Gastroesophageal sphincter (tissue), 4 donors: ENCODE results near the gene ZNF726. TPM values are rescaled to one million over a fixed set of nuclear protein-coding genes. Genes with fewer than 3 reads are reported as not detected.

Experiments
- ATAC-seq: fragments of 150-250 bp; one replicate; pipeline ENCODE4 v1.9.1; 2016; ENCODE audit warnings: mild to moderate bottlenecking, moderate library complexity
- H3K27ac ChIP-seq, 4 donors: fragments of 200-600 bp; sonication (generic) in 3 of 4; 1 replicate in 3 of 4; 2 replicates in 1 of 4; pipeline ENCODE4 v1.5.1; 2016 to 2019
- H3K27me3 ChIP-seq: fragments of 200-600 bp; sonication (generic); one replicate; pipeline ENCODE4 v1.5.1; 2019
- H3K36me3 ChIP-seq, 2 donors: fragments of 200-600 bp; sonication (generic); one replicate each; pipeline ENCODE4 v1.5.1; 2019; ENCODE audit warnings: control low read depth in 1 of 2
- H3K4me1 ChIP-seq, 3 donors: fragments of 200-600 bp; sonication (generic); 1 replicate in 2 of 3; 2 replicates in 1 of 3; pipeline ENCODE4 v1.5.1; 2016 to 2019; ENCODE audit warnings: control low read depth in 2 of 3
- H3K4me3 ChIP-seq, 2 donors: fragments of 200-600 bp; sonication (generic); one replicate each; pipeline ENCODE4 v1.5.1; 2019; ENCODE audit warnings: mild to moderate bottlenecking in 1 of 2, moderate library complexity in 1 of 2
- H3K9me3 ChIP-seq, 3 donors: fragments of 200-600 bp; sonication (generic); one replicate each; pipeline ENCODE4 v1.5.1; 2017 to 2019; ENCODE audit warnings: control low read depth in 2 of 3
- EP300 ChIP-seq: sonication (generic); formaldehyde crosslinking; IDR thresholded peaks from one replicate; pipeline ENCODE4 v1.6.1; 2017; ENCODE audit warnings: antibody characterized with exemption, mild to moderate bottlenecking
- POLR2A ChIP-seq, 2 donors: fragments of 450-650 bp; IDR thresholded peaks; one replicate each; pipeline ENCODE4 v1.6.1; 2017; ENCODE audit warnings: antibody characterized with exemption in 2 of 2, mild to moderate bottlenecking in 2 of 2, moderate library complexity in 1 of 2
- POLR2AphosphoS5 ChIP-seq: sonication (generic); formaldehyde crosslinking; IDR thresholded peaks from one replicate; pipeline ENCODE4 v1.6.1; 2017; ENCODE audit warnings: antibody characterized with exemption
- WGBS, 2 donors: methylation state at CpG; one replicate each; pipeline ENCODE4 v1.1.5; 2018; ENCODE audit warnings: low coverage in 1 of 2; 5-methylcytosine and 5-hydroxymethylcytosine counted together
- total RNA-seq, 4 donors: library from RNA; depleted of rRNA; stranded (reverse); fragments of >200 nt; gene quantifications; one replicate each; pipeline ENCODE4 v1.1.0, GENCODE V29; 2016
- TF ChIP-seq, protein P1 (sequence below), 4 experiments: fragments of 200-600 bp in 2 of 4; fragments of 450-650 bp in 2 of 4; sonication (generic) in 1 of 4; IDR thresholded peaks; one replicate each; pipeline ENCODE4 v1.5.1; 2017 to 2019; ENCODE audit warnings: antibody characterized with exemption in 4 of 4, mild to moderate bottlenecking in 2 of 4, moderate library complexity in 2 of 4

ZNF726 gene
- total RNA-seq, 4 donors from 2014 or later = 0.27 to 1.6 (median 0.35) TPM; not detected in 1

DNA sequence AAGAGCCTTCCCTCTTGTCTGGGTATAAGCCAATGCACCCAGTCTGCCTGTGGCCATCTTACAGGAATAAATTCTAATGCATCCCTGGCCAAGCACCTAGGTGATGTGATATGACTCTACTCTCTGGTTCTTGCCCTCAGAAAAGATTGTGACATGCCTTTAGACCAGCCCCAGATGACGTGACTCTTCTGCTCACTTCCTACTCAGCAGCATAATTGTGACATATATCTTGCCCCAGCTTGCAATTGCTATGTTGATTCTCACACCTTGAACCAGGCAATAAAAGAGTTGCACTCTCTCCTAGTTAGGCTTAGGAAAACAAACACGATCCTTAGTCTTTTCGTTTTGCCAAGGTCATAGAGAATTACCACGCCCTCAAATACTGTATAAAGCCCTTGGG is 13.3 kb upstream of the ZNF726 start:
- ATAC-seq = no peak
- WGBS, 2 donors = 70 to 74% methylated on average over 3 to 4 of the region's 4 CpGs
- no peak for TF ChIP-seq POLR2AphosphoS5
- TF ChIP-seq EP300 = no peak
- TF ChIP-seq POLR2A (IDR thresholded peaks at IDR 0.05) = no peak
- TF ChIP-seq, protein P1, sequence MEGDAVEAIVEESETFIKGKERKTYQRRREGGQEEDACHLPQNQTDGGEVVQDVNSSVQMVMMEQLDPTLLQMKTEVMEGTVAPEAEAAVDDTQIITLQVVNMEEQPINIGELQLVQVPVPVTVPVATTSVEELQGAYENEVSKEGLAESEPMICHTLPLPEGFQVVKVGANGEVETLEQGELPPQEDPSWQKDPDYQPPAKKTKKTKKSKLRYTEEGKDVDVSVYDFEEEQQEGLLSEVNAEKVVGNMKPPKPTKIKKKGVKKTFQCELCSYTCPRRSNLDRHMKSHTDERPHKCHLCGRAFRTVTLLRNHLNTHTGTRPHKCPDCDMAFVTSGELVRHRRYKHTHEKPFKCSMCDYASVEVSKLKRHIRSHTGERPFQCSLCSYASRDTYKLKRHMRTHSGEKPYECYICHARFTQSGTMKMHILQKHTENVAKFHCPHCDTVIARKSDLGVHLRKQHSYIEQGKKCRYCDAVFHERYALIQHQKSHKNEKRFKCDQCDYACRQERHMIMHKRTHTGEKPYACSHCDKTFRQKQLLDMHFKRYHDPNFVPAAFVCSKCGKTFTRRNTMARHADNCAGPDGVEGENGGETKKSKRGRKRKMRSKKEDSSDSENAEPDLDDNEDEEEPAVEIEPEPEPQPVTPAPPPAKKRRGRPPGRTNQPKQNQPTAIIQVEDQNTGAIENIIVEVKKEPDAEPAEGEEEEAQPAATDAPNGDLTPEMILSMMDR (IDR thresholded peaks at IDR 0.05) = no peak

DNA sequence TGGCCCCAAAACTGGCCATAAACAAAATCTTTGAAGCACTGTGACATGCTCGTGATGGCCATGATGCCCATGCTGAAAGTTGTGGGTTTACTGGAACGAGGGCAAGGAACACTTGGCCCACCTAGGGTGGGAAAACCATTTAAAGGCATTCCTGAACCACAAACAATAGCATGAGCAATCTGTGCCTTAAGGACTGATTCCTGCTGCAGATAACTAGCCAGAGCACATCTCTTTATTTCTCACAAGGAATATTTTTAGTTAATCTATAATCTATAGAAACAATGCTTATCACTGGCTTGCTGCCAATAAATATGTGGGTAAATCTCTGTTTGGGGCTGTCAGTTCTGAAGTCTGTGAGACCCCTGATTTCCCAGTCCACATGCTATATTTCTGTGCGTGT is 10.3 kb upstream of the ZNF726 start:
- ATAC-seq = no peak
- WGBS, 2 donors = 51% methylated on average over 3 of the region's 3 CpGs; no CpG with 5 or more reads in 1 of the 2 donors
- TF ChIP-seq EP300 (no peak), POLR2AphosphoS5 (no peak), POLR2A (IDR thresholded peaks at IDR 0.05) (no peak)
- TF ChIP-seq, protein P1 (IDR thresholded peaks at IDR 0.05) = no peak
- no peaks in the 10 kb centered on the region for H3K36me3 ChIP-seq
- no peak overlapping the region for H3K4me3 ChIP-seq
- H3K9me3 ChIP-seq = peaks cover 0 to 30% (median 0%) of the 10 kb centered on the region in 3 donors
- no peaks in the 10 kb centered on the region for H3K27me3 ChIP-seq
- H3K4me1 ChIP-seq = no peaks in the 10 kb centered on the region
- no peak overlapping the region for H3K27ac ChIP-seq

More for the DNA sequence above, 13.3 kb upstream of the ZNF726 start:
- Histone ChIP-seq H3K27ac (no peak overlapping the region), H3K4me1 (no peaks in the 10 kb centered on the region), H3K9me3 (peaks cover 0 to 33% (median 0%) of the 10 kb centered on the region in 3 donors), H3K4me3 (no peak overlapping the region), H3K27me3 (no peaks in the 10 kb centered on the region), H3K36me3 (no peaks in the 10 kb centered on the region)

DNA sequence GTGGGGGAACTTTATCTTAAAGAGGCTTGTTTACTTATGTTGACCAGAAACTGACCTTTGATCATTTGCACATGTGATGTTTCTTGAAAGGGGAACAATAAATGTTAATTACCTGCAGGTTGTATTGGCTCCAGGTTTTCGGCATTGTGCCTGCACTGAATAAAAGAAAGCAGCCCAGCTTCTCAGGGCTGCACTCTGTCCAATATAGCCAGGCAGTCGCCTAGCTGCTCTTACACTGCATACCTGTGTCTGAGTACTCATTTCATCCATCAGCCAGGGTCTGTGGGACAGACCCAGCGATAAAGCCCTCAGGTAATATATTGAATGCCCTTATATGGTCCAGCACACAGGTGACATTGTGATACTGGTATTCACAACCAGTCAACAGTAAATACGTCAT is 8.9 kb upstream of the ZNF726 start:
- Histone ChIP-seq H3K9me3 (peaks cover 0 to 30% (median 0%) of the 10 kb centered on the region in 3 donors), H3K27ac (no peak overlapping the region), H3K36me3 (no peaks in the 10 kb centered on the region), H3K4me3 (no peak overlapping the region), H3K27me3 (no peaks in the 10 kb centered on the region), H3K4me1 (no peaks in the 10 kb centered on the region)
- WGBS, 2 donors = 76 to 88% methylated on average over 2 to 3 of the region's 4 CpGs
- TF ChIP-seq, protein P1 (IDR thresholded peaks at IDR 0.05) = no peak
- no peak for TF ChIP-seq EP300
- no peak for ATAC-seq

DNA sequence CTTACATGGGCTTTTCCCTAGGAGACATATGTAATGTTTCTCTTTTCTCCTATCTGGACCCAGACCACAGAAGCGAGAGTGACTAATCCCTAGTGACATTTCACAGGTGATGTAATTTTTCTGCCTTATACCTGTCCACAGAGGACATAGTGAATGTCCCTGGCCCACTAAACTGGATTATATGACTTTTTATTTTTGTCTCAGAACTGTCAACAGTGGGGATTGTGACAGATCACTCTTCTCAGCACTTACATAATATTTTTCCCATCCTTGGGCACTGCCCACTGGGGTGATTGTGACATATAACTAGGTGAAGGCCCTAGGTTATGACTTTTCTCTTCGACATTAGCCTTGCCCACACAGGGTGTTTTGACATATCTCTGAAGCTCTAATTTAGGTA is 7.9 kb upstream of the ZNF726 start:
- Histone ChIP-seq H3K4me1 (no peaks in the 10 kb centered on the region), H3K4me3 (no peak overlapping the region), H3K27ac (no peak overlapping the region), H3K27me3 (no peaks in the 10 kb centered on the region), H3K36me3 (no peaks in the 10 kb centered on the region), H3K9me3 (peaks cover 0 to 30% (median 0%) of the 10 kb centered on the region in 3 donors)
- no peak for ATAC-seq
- 57 to 66% methylated on average over 1 to 2 of the region's 2 CpGs for WGBS, 2 donors
- TF ChIP-seq EP300 (no peak), POLR2AphosphoS5 (no peak)

DNA sequence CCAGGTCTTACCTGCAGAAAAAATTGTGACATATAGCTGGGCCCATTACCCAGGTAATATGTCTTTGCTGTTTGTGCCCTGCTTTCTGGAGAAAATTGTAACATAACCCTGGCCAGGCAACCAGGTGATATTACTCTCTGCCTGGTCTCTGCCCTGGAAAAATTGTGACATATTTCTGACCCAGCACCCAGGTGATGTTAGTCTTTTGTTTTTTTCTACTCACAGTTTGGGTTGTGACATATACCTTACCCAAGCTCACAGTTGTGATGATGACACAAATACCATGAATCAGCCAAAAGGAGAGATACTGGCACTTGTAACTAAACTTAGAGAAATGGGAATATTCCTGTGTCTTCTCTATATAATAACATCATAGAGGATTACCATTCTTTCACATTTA is 6.5 kb upstream of the ZNF726 start:
- Histone ChIP-seq H3K4me3 (no peak overlapping the region), H3K27me3 (no peaks in the 10 kb centered on the region), H3K4me1 (no peaks in the 10 kb centered on the region), H3K9me3 (peaks cover 0 to 29% (median 0%) of the 10 kb centered on the region in 3 donors), H3K27ac (no peak overlapping the region), H3K36me3 (no peaks in the 10 kb centered on the region)
- no peak for ATAC-seq
- TF ChIP-seq POLR2A (IDR thresholded peaks at IDR 0.05) (no peak), POLR2AphosphoS5 (no peak), EP300 (no peak)
- TF ChIP-seq, protein P1 (IDR thresholded peaks at IDR 0.05) = no peak
